Endothelial cell of umbilical vein (primary cell): ENCODE measurements around the gene OR4N5. TPM values are rescaled to one million over a fixed set of nuclear protein-coding genes. Genes with fewer than 3 reads are reported as not detected.

Source experiments
- BruUV-seq: library from RNA; stranded (reverse); fragments of 400-500 nt; replicated peaks from 2 replicates; lab custom pipeline; 2021; lab: Mats Ljungman, UMichigan
- CTCF ChIA-PET: fragments of 300-600, 350-600 bp; sonication (Branson Sonifier 250); formaldehyde crosslinking; loops from one replicate; lab custom pipeline; 2021; ENCODE audit warnings: antibody characterized with exemption, inconsistent platforms; lab: Charles Lee
- POLR2A ChIA-PET: fragments of 300-600, 350-600 bp; sonication (Branson Sonifier 250); formaldehyde crosslinking; loops from one replicate; lab custom pipeline; 2021; ENCODE audit warnings: antibody characterized with exemption, inconsistent platforms; lab: Charles Lee
- DNase-seq: peaks from one replicate; pipeline ENCODE4 v3.0.0-alpha.2; 2011; ENCODE audit warnings: low read depth, low spot score
- FAIRE-seq: peaks from 2 replicates; lab custom pipeline; 2011; peaks lifted over from hg19 to GRCh38; lab: Jason Lieb, UNC
- H2AFZ ChIP-seq: 2 replicates; pipeline ENCODE4 v1.6.0; 2012; ENCODE audit warnings: low read depth, low read length, control low read depth, inconsistent platforms
- H3K27ac ChIP-seq: 2 replicates; pipeline ENCODE4 v1.5.1; 2011; ENCODE audit warnings: low read depth, mild to moderate bottlenecking, control low read depth, low read length, moderate library complexity; ENCODE audit not compliant: insufficient read depth
- H3K27me3 ChIP-seq, 2 experiments: 2 replicates each; pipeline versions ENCODE4 v1.6.0 to v1.6.1; 2011; ENCODE audit warnings: low read length in 2 of 2, mixed read lengths in 1 of 2; ENCODE audit not compliant: control insufficient read depth in 2 of 2, insufficient read depth in 2 of 2
- H3K36me3 ChIP-seq, 2 experiments: 2 replicates in 1 of 2; 3 replicates in 1 of 2; pipeline ENCODE4 v1.5.1; 2011; ENCODE audit warnings: low read length in 2 of 2, mild to moderate bottlenecking in 1 of 2, moderate library complexity in 1 of 2; ENCODE audit not compliant: control insufficient read depth in 2 of 2, insufficient read depth in 2 of 2; ENCODE audit errors: extremely low read depth in 1 of 2
- H3K4me1 ChIP-seq: 3 replicates; pipeline ENCODE4 v1.5.1; 2011; ENCODE audit warnings: mild to moderate bottlenecking, low read length; ENCODE audit not compliant: control insufficient read depth, insufficient read depth; ENCODE audit errors: extremely low read depth
- H3K4me2 ChIP-seq: 2 replicates; pipeline ENCODE4 v1.6.1; 2011; ENCODE audit warnings: low read length, control low read depth, mixed read lengths; ENCODE audit not compliant: insufficient read depth
- H3K4me3 ChIP-seq, 3 experiments: fragments of 200-600 bp in 1 of 3; sonication (generic), shearing (Covaris generic) in 1 of 3; replicated peaks in 1 of 3; 2 replicates each; pipeline ENCODE4 v1.5.1; 2011 to 2016; ENCODE audit warnings: control low read depth in 3 of 3, low read length in 3 of 3, mild to moderate bottlenecking in 2 of 3, inconsistent platforms in 1 of 3, low read depth in 1 of 3, moderate library complexity in 1 of 3; ENCODE audit not compliant: insufficient read depth in 1 of 3
- H3K79me2 ChIP-seq: 2 replicates; pipeline ENCODE4 v1.6.0; 2012; ENCODE audit warnings: low read length, inconsistent platforms; ENCODE audit not compliant: control insufficient read depth, insufficient read depth
- H3K9ac ChIP-seq: replicated peaks from 2 replicates; pipeline ENCODE3; 2011; ENCODE audit warnings: low read length, control low read depth; ENCODE audit not compliant: insufficient read depth; ENCODE audit errors: extremely low read depth
- H3K9me1 ChIP-seq: replicated peaks from 3 replicates; pipeline ENCODE4 v1.6.0; 2011; ENCODE audit warnings: mild to moderate bottlenecking, low read length; ENCODE audit not compliant: control insufficient read depth, insufficient read depth; ENCODE audit errors: extremely low read depth
- H3K9me3 ChIP-seq: replicated peaks from 2 replicates; pipeline ENCODE4 v1.5.1; 2012; ENCODE audit warnings: low read length, inconsistent platforms; ENCODE audit not compliant: control insufficient read depth, insufficient read depth
- H4K20me1 ChIP-seq: replicated peaks from 2 replicates; pipeline ENCODE3; 2011; ENCODE audit warnings: mild to moderate bottlenecking, low read length; ENCODE audit not compliant: control insufficient read depth, insufficient read depth; ENCODE audit errors: extremely low read depth
- CTCF ChIP-seq, 2 donors: IDR thresholded peaks; 1 replicate in 1 of 2; 2 replicates in 1 of 2; pipeline ENCODE4 v1.5.1; 2011; ENCODE audit warnings: low read length in 2 of 2, mild to moderate bottlenecking in 2 of 2, moderate library complexity in 2 of 2, control low read depth in 1 of 2, inconsistent platforms in 1 of 2, low read depth in 1 of 2; ENCODE audit not compliant: insufficient read depth in 1 of 2; ENCODE audit errors: extremely low read depth in 1 of 2
- EZH2 ChIP-seq: IDR thresholded peaks from 2 replicates; pipeline ENCODE4 v1.6.1; 2012; ENCODE audit warnings: borderline replicate concordance, low read depth, mild to moderate bottlenecking, moderate library complexity, low read length, inconsistent platforms; ENCODE audit not compliant: severe bottlenecking
- FOS ChIP-seq: IDR thresholded peaks from 2 replicates; pipeline ENCODE4 v1.6.1; 2011; ENCODE audit warnings: mild to moderate bottlenecking, low read length, moderate library complexity, borderline replicate concordance; ENCODE audit not compliant: insufficient read depth
- GATA2 ChIP-seq: IDR thresholded peaks from 2 replicates; pipeline ENCODE4 v1.7.0; 2011; ENCODE audit warnings: low read depth, mild to moderate bottlenecking, moderate library complexity, mixed read lengths, low read length; ENCODE audit not compliant: insufficient read length, insufficient read depth
- JUN ChIP-seq: IDR thresholded peaks from 2 replicates; pipeline ENCODE4 v1.6.1; 2011; ENCODE audit warnings: borderline replicate concordance, low read depth; ENCODE audit not compliant: insufficient read length, insufficient read depth
- MAX ChIP-seq: IDR thresholded peaks from 2 replicates; pipeline ENCODE4 v1.6.1; 2011; ENCODE audit not compliant: insufficient read depth, insufficient read length
- MYC ChIP-seq: IDR thresholded peaks from one replicate; pipeline ENCODE4 v1.6.1; 2011; ENCODE audit warnings: mild to moderate bottlenecking, low read depth, low read length
- POLR2A ChIP-seq: IDR thresholded peaks from 2 replicates; pipeline ENCODE4 v1.6.1; 2012; ENCODE audit warnings: low read depth, mild to moderate bottlenecking, control low read depth, low read length
- POLR2AphosphoS5 ChIP-seq: IDR thresholded peaks from 2 replicates; pipeline ENCODE4 v1.6.1; 2012; ENCODE audit warnings: low read depth, mild to moderate bottlenecking, control low read depth, low read length, moderate library complexity; ENCODE audit not compliant: insufficient read depth
- dilution Hi-C: fragments of 300-500 bp; cut with MboI; formaldehyde crosslinking; loops from one replicate; pipeline ENCODE4 v1.15.0; 2019; ENCODE audit warnings: low sequenced_read_pairs; ENCODE audit not compliant: extremely low pct_ligation_motif_present
- intact Hi-C: fragments of 100-400 bp; cut with micrococcal nuclease; formaldehyde crosslinking; loops from one replicate; pipeline ENCODE4 v1.10.0; 2022
- polyA plus RNA-seq, 4 experiments: library from polyadenylated mRNA; depleted of rRNA in 3 of 4; stranded (reverse) in 3 of 4; unstranded in 1 of 4; fragments of >200 nt; gene quantifications; 2 replicates each; pipeline versions ENCODE4 v1.2.1 to v1.2.3, GENCODE V29; 2011 to 2012; ENCODE audit warnings: missing spikeins in 1 of 4
- total RNA-seq: library from RNA; stranded (reverse); gene quantifications from 2 replicates; pipeline ENCODE4 v1.2.3, GENCODE V29; 2021

The OR4N5 gene
- total and polyA plus RNA-seq, 2 donors (not counting 3 experiments of a cell fraction or from before 2014, with no cell fraction given), result not detected

- BruUV-seq, result no TSS peak
- TF ChIP-seq JUN, result no peak
- no peak for TF ChIP-seq MAX
- TF ChIP-seq POLR2A, result no peak
- no peak for TF ChIP-seq MYC
- ChIA-PET CTCF (no interaction called here), POLR2A (no interaction called here)
- Histone ChIP-seq H2AFZ (no peak overlapping the region), H3K9me1 (no peaks in the 10 kb centered on the region), H3K79me2 (no peaks in the 10 kb centered on the region), H3K9ac (no peak overlapping the region), H3K4me3 (no peak overlapping the region), H3K4me2 (no peak overlapping the region), H4K20me1 (no peaks in the 10 kb centered on the region), H3K4me1 (no peaks in the 10 kb centered on the region), H3K27me3 (no peaks in the 10 kb centered on the region), H3K9me3 (peaks cover 7% of the 10 kb centered on the region), H3K27ac (no peak overlapping the region), H3K36me3 (no peaks in the 10 kb centered on the region)
- intact Hi-C loops (no loop called here), dilution Hi-C loops (no loop called here)
- no peak for DNase-seq
- no peak for FAIRE-seq
Measured at GRCh38 chr14:20180486-20180885, 41.9 kb downstream of the OR4N5 start.

GRCh38 chr14:20184181-20184580, 45.6 kb downstream of the OR4N5 start:
- Histone ChIP-seq H3K9ac (no peak overlapping the region), H3K79me2 (no peaks in the 10 kb centered on the region), H4K20me1 (no peaks in the 10 kb centered on the region), H3K9me1 (no peaks in the 10 kb centered on the region), H3K36me3 (no peaks in the 10 kb centered on the region), H3K4me1 (no peaks in the 10 kb centered on the region), H3K27ac (no peak overlapping the region), H3K4me2 (no peak overlapping the region), H3K4me3 (no peak overlapping the region), H3K9me3 (peaks cover 7% of the 10 kb centered on the region), H2AFZ (no peak overlapping the region), H3K27me3 (no peaks in the 10 kb centered on the region)
- ChIA-PET CTCF (no interaction called here), POLR2A (no interaction called here)
- no TSS peak for BruUV-seq
- no peak for DNase-seq
- intact Hi-C loops (no loop called here), dilution Hi-C loops (no loop called here)
- no peak for FAIRE-seq
- TF ChIP-seq FOS (no peak), EZH2 (no peak), MAX (no peak), MYC (no peak), POLR2AphosphoS5 (no peak), GATA2 (no peak), POLR2A (no peak), CTCF (IDR thresholded peaks at IDR 0.05; ENCODE audit: extremely low read depth in 1 of 2, insufficient read depth in 1 of 2, low read depth in 1 of 2, low read length in 2 of 2) (no peak), JUN (no peak)
